Suprapubic skin (tissue), 4 donors: ENCODE results near the gene ZNF12.

ENCODE experiments used
- POLR2A ChIP-seq, 2 donors: fragments of 450-650 bp; IDR thresholded peaks; one replicate each; pipeline ENCODE4 v1.6.1; 2017; ENCODE audit warnings: antibody characterized with exemption in 2 of 2, mild to moderate bottlenecking in 2 of 2, moderate library complexity in 2 of 2
- POLR2AphosphoS5 ChIP-seq, 3 donors: sonication (generic); formaldehyde crosslinking; IDR thresholded peaks; one replicate each; pipeline ENCODE4 v1.6.1; 2017; ENCODE audit warnings: antibody characterized with exemption in 3 of 3
- TF ChIP-seq, protein P1 (sequence below), 2 donors: fragments of 200-600 bp in 1 of 2; fragments of 450-650 bp in 1 of 2; sonication (generic) in 1 of 2; IDR thresholded peaks; one replicate each; pipeline ENCODE4 v1.5.1; 2016 to 2019; ENCODE audit warnings: antibody characterized with exemption in 2 of 2, mild to moderate bottlenecking in 1 of 2, moderate library complexity in 1 of 2

DNA sequence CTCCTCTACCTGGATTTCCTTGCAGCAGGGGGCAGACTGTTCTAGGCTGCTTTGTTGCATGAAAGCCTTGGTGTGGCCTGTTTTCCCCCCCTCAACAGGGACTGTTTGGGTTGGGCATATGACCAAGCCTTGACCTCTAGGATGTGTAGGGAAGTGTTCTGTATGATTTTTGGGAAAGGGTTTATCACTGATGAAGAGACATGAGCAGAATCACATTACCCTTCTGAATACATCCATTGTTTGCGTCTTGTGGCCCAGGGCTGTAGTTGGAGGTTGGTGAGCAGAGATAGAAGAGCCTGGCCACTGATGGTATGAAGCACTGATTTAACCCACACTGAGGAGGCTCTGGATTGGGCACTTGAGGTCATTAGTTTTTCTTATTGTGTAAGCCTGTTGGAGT is 26.6 kb downstream of the ZNF12 start:
- TF ChIP-seq POLR2A (IDR thresholded peaks at IDR 0.05) = no peak
- TF ChIP-seq, protein P1, sequence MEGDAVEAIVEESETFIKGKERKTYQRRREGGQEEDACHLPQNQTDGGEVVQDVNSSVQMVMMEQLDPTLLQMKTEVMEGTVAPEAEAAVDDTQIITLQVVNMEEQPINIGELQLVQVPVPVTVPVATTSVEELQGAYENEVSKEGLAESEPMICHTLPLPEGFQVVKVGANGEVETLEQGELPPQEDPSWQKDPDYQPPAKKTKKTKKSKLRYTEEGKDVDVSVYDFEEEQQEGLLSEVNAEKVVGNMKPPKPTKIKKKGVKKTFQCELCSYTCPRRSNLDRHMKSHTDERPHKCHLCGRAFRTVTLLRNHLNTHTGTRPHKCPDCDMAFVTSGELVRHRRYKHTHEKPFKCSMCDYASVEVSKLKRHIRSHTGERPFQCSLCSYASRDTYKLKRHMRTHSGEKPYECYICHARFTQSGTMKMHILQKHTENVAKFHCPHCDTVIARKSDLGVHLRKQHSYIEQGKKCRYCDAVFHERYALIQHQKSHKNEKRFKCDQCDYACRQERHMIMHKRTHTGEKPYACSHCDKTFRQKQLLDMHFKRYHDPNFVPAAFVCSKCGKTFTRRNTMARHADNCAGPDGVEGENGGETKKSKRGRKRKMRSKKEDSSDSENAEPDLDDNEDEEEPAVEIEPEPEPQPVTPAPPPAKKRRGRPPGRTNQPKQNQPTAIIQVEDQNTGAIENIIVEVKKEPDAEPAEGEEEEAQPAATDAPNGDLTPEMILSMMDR (IDR thresholded peaks at IDR 0.05) = no peak
- no peak for TF ChIP-seq POLR2AphosphoS5 (IDR thresholded peaks at IDR 0.05)
